BE2C (cell line): ENCODE results near the gene ALDOA.

Experiments used
- DNase-seq: peaks from one replicate; pipeline ENCODE4 v3.0.0-alpha.2; 2020
- H3K27me3 ChIP-seq: fragments of 250-450 bp; sonication (Bioruptor Pico); 2 replicates; pipeline ENCODE4 v1.5.1; 2020; ENCODE audit warnings: mild to moderate bottlenecking
- H3K36me3 ChIP-seq: fragments of 250-450 bp; sonication (Bioruptor Pico); 2 replicates; pipeline ENCODE4 v1.5.1; 2020; ENCODE audit warnings: mild to moderate bottlenecking
- H3K4me1 ChIP-seq: fragments of 250-450 bp; sonication (Bioruptor Pico); 2 replicates; pipeline ENCODE4 v1.5.1; 2020
- H3K4me3 ChIP-seq: 2 replicates; pipeline ENCODE4 v1.5.1; 2011; ENCODE audit warnings: low read depth, low read length
- H3K9me3 ChIP-seq: fragments of 250-450 bp; sonication (Bioruptor Pico); 2 replicates; pipeline ENCODE4 v1.5.1; 2020
- TF ChIP-seq, protein P1 (sequence below): IDR thresholded peaks from 2 replicates; pipeline ENCODE4 v1.5.1; 2012; ENCODE audit warnings: mild to moderate bottlenecking, low read depth, low read length

Gene ALDOA

GRCh38 chr16:30028438-30029076, 37.0 kb upstream of the ALDOA start:
- Histone ChIP-seq H3K27me3 (no peaks in the 10 kb centered on the region), H3K4me1 (peaks cover 7% of the 10 kb centered on the region), H3K4me3 (no peak overlapping the region), H3K9me3 (no peaks in the 10 kb centered on the region), H3K36me3 (no peaks in the 10 kb centered on the region)
- TF ChIP-seq, protein P1, sequence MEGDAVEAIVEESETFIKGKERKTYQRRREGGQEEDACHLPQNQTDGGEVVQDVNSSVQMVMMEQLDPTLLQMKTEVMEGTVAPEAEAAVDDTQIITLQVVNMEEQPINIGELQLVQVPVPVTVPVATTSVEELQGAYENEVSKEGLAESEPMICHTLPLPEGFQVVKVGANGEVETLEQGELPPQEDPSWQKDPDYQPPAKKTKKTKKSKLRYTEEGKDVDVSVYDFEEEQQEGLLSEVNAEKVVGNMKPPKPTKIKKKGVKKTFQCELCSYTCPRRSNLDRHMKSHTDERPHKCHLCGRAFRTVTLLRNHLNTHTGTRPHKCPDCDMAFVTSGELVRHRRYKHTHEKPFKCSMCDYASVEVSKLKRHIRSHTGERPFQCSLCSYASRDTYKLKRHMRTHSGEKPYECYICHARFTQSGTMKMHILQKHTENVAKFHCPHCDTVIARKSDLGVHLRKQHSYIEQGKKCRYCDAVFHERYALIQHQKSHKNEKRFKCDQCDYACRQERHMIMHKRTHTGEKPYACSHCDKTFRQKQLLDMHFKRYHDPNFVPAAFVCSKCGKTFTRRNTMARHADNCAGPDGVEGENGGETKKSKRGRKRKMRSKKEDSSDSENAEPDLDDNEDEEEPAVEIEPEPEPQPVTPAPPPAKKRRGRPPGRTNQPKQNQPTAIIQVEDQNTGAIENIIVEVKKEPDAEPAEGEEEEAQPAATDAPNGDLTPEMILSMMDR, result no peak
- no peak for DNase-seq

GRCh38 chr16:30030011-30030685, 35.4 kb upstream of the ALDOA start:
- no peaks in the 10 kb centered on the region for H3K9me3 ChIP-seq
- H3K27me3 ChIP-seq, result no peaks in the 10 kb centered on the region
- TF ChIP-seq, protein P1, result no peak
- H3K36me3 ChIP-seq, result no peaks in the 10 kb centered on the region
- H3K4me1 ChIP-seq, result peaks cover 7% of the 10 kb centered on the region
- DNase-seq, result no peak
- H3K4me3 ChIP-seq, result peak overlapping the region; percentile 61

GRCh38 chr16:30030841-30031413, 34.6 kb upstream of the ALDOA start, which contains the start of gene TLCD3B:
TLCD3B (minus strand) TSS chr16:30031271; CDS start chr16:30030527, 744 bp downstream.
- H3K4me1 ChIP-seq, result peaks cover 7% of the 10 kb centered on the region
- H3K27me3 ChIP-seq, result no peaks in the 10 kb centered on the region

DNA sequence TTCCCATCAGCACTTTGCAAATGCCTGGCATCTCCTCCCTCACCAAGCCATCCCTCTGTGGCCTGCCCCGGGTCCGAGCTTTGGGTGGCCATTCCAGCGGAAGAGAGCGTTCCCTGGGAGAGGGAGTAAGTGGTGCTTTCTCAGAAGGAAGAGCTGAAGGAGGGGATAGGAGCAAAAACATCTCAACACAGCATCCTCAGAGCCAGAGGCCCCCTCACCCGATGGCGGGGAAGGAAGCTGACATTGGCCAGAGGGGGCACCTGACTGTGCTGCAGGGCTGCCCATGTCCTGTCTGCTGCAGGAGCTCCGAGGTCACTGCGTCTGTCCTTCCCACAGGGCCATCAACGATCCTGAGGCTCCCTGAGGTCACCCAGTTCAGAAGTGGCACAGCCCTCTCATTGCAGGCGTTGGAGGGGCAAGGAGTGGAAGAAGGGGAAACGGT, 34.1 kb upstream of the ALDOA start:
- Histone ChIP-seq H3K27me3 (no peaks in the 10 kb centered on the region), H3K9me3 (no peaks in the 10 kb centered on the region), H3K4me1 (peaks cover 7% of the 10 kb centered on the region), H3K36me3 (no peaks in the 10 kb centered on the region), H3K4me3 (peak overlapping the region; percentile 61)
- DNase-seq, result no peak
- TF ChIP-seq, protein P1, result no peak

More at GRCh38 chr16:30030841-30031413, 34.6 kb upstream of the ALDOA start, which contains the start of gene TLCD3B:
- no peaks in the 10 kb centered on the region for H3K9me3 ChIP-seq
- H3K36me3 ChIP-seq, result no peaks in the 10 kb centered on the region
- H3K4me3 ChIP-seq, result peak within 1 kb of the TSS; percentile 61
- peak; percentile 53 for DNase-seq
- TF ChIP-seq, protein P1, result no peak

- TF ChIP-seq, protein P1, result peak; percentile 95
- Histone ChIP-seq H3K4me3 (no peak overlapping the region; the same call in 1 of the 2 replicates), H3K27me3 (no peaks in the 10 kb centered on the region), H3K36me3 (no peaks in the 10 kb centered on the region), H3K9me3 (no peaks in the 10 kb centered on the region), H3K4me1 (peaks cover 7% of the 10 kb centered on the region)
- DNase-seq, result peak; percentile 81
Measured at GRCh38 chr16:30032083-30032819, 33.3 kb upstream of the ALDOA start.
